Body of pancreas (tissue), 4 donors: ENCODE results near the gene POGK. TPM values are rescaled to one million over a fixed set of nuclear protein-coding genes. Genes with fewer than 3 reads are reported as not detected.

Experiments
- ATAC-seq: fragments of 150-250 bp; one replicate; pipeline ENCODE4 v1.9.1; 2016
- DNase-seq, 4 donors: peaks; one replicate each; pipeline ENCODE4 v3.0.0-alpha.2; 2019
- H3K27ac ChIP-seq, 4 donors: fragments of 200-600 bp; sonication (generic); 1 replicate in 3 of 4; 2 replicates in 1 of 4; pipeline versions ENCODE4 v1.5.1 to v1.6.1; 2016 to 2019; ENCODE audit warnings: mild to moderate bottlenecking in 1 of 4, mixed read lengths in 1 of 4, moderate library complexity in 1 of 4
- H3K27me3 ChIP-seq, 2 donors: fragments of 200-600 bp; sonication (generic); one replicate each; pipeline ENCODE4 v1.6.0; 2016; ENCODE audit warnings: mild to moderate bottlenecking in 1 of 2
- H3K36me3 ChIP-seq, 2 donors: fragments of 200-600 bp; sonication (generic); replicated peaks in 1 of 2; 2 replicates each; pipeline ENCODE4 v1.5.1; 2016; ENCODE audit warnings: low read depth in 2 of 2; ENCODE audit not compliant: insufficient read depth in 1 of 2
- H3K4me1 ChIP-seq: fragments of 200-600 bp; sonication (generic); one replicate; pipeline ENCODE4 v1.6.0; 2016
- H3K4me3 ChIP-seq, 2 donors: fragments of 200-600 bp; sonication (generic); 1 replicate in 1 of 2; 2 replicates in 1 of 2; pipeline ENCODE4 v1.5.1; 2016 to 2019
- H3K9me3 ChIP-seq, 3 donors: fragments of 200-600 bp; sonication (generic); 1 replicate in 2 of 3; 2 replicates in 1 of 3; pipeline ENCODE4 v1.5.1; 2016
- POLR2A ChIP-seq, 3 donors: fragments of 450-650 bp; IDR thresholded peaks; one replicate each; pipeline ENCODE4 v1.6.1; 2016; ENCODE audit warnings: antibody characterized with exemption in 3 of 3, mild to moderate bottlenecking in 2 of 3
- WGBS, 2 donors: methylation state at CpG; one replicate each; pipeline ENCODE4 v1.1.5; 2017; 5-methylcytosine and 5-hydroxymethylcytosine counted together
- intact Hi-C: fragments of 100-400 bp; cut with DNase I; formaldehyde crosslinking; loops from one replicate; pipeline ENCODE4 v1.15.1; 2023
- total RNA-seq, 2 donors: library from RNA; depleted of rRNA; stranded (reverse); fragments of >200 nt; gene quantifications; one replicate each; pipeline ENCODE4 v1.1.0, GENCODE V29; 2016
- TF ChIP-seq, protein P1 (sequence below), 7 experiments: fragments of 450-650 bp in 4 of 7; fragments of 200-600 bp in 3 of 7; sonication (generic) in 3 of 7; IDR thresholded peaks; one replicate each; pipeline ENCODE4 v1.5.1; 2016 to 2019; ENCODE audit warnings: antibody characterized with exemption in 7 of 7

POGK gene
- total RNA-seq, 2 donors from 2014 or later, result 13.8 to 15.3 TPM

DNA sequence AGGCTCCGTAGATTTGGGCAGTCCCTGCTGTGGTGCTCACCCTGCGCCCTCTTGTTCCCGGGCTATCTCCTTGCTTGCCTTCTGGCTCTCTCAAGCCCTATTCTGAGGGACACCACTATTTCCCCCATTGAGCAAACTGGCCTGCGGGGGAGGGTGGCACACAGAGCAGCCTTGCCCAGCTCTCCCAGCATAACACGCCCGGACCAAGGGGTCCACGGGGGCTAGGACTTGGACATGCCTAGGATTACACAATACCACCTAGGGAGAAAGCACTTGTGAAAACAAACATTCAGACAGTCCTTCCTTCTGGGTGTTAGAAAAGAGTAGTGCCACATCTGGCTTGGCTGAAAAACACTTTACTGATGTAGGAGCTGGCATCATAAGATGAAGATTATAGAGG lies 29.4 kb downstream of the POGK start:
- H3K4me1 ChIP-seq, result peaks cover 18% of the 10 kb centered on the region
- H3K9me3 ChIP-seq, result no peaks in the 10 kb centered on the region
- 79 to 93% methylated on average over 7 of the region's 7 CpGs for WGBS, 2 donors
- no peaks in the 10 kb centered on the region for H3K27me3 ChIP-seq
- no peak for TF ChIP-seq POLR2A (IDR thresholded peaks at IDR 0.05)
- TF ChIP-seq, protein P1, sequence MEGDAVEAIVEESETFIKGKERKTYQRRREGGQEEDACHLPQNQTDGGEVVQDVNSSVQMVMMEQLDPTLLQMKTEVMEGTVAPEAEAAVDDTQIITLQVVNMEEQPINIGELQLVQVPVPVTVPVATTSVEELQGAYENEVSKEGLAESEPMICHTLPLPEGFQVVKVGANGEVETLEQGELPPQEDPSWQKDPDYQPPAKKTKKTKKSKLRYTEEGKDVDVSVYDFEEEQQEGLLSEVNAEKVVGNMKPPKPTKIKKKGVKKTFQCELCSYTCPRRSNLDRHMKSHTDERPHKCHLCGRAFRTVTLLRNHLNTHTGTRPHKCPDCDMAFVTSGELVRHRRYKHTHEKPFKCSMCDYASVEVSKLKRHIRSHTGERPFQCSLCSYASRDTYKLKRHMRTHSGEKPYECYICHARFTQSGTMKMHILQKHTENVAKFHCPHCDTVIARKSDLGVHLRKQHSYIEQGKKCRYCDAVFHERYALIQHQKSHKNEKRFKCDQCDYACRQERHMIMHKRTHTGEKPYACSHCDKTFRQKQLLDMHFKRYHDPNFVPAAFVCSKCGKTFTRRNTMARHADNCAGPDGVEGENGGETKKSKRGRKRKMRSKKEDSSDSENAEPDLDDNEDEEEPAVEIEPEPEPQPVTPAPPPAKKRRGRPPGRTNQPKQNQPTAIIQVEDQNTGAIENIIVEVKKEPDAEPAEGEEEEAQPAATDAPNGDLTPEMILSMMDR (IDR thresholded peaks at IDR 0.05), result no peak
- intact Hi-C loops, result no loop called here
- H3K27ac ChIP-seq, result no peak overlapping the region
- ATAC-seq (no peak), DNase-seq (no peak)
- no peaks in the 10 kb centered on the region for H3K36me3 ChIP-seq
- H3K4me3 ChIP-seq, result no peak overlapping the region

- intact Hi-C loops, result no loop called here
- Histone ChIP-seq H3K9me3 (no peaks in the 10 kb centered on the region), H3K4me1 (peaks cover 25% of the 10 kb centered on the region), H3K36me3 (no peaks in the 10 kb centered on the region), H3K4me3 (no peak overlapping the region), H3K27me3 (no peaks in the 10 kb centered on the region), H3K27ac (no peak overlapping the region)
- DNase-seq (no peak), ATAC-seq (no peak)
- TF ChIP-seq, protein P1 (IDR thresholded peaks at IDR 0.05), result no peak
- TF ChIP-seq POLR2A (IDR thresholded peaks at IDR 0.05), result no peak
- WGBS, 2 donors, result 56 to 59% methylated on average over 3 of the region's 3 CpGs
These were observed 30.2 kb downstream of the POGK start for GRCh38 chr1:166869318-166870099.

DNA sequence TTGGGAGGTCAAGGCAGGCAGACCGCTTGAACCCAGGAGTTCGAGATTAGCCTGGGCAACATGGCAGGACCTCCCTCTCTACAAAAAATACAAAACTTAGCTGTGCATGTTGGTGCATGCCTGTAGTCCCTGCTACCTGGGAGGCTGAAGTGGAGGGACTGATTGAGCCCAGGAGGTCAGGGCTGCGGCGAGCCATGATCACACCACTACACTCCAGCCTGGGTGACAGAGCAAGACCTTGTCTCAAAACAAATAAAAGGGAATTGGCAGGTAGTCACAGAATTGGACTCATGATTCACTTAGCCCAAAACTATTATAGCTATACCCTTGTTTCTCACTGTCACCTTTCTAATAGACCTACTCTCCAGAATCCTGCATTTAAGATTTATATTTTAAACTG lies 31.3 kb downstream of the POGK start:
- no peaks in the 10 kb centered on the region for H3K9me3 ChIP-seq
- TF ChIP-seq, protein P1 (IDR thresholded peaks at IDR 0.05), result no peak
- no peaks in the 10 kb centered on the region for H3K36me3 ChIP-seq
- ATAC-seq (no peak), DNase-seq (no peak)
- no peak overlapping the region for H3K27ac ChIP-seq
- H3K4me1 ChIP-seq, result peaks cover 34% of the 10 kb centered on the region
- H3K27me3 ChIP-seq, result no peaks in the 10 kb centered on the region
- no peak overlapping the region for H3K4me3 ChIP-seq
- WGBS, 2 donors, result 73 to 76% methylated on average over 4 of the region's 4 CpGs
- intact Hi-C loops, result no loop called here

- H3K27ac ChIP-seq, result no peak overlapping the region
- no peaks in the 10 kb centered on the region for H3K27me3 ChIP-seq
- H3K9me3 ChIP-seq, result no peaks in the 10 kb centered on the region
- ATAC-seq (no peak), DNase-seq (no peak)
- WGBS, 2 donors, result 88 to 95% methylated on average over 8 of the region's 8 CpGs
- intact Hi-C loops, result no loop called here
- H3K4me1 ChIP-seq, result peaks cover 39% of the 10 kb centered on the region
- no peaks in the 10 kb centered on the region for H3K36me3 ChIP-seq
- no peak for TF ChIP-seq POLR2A (IDR thresholded peaks at IDR 0.05)
- TF ChIP-seq, protein P1 (IDR thresholded peaks at IDR 0.05), result no peak
- no peak overlapping the region for H3K4me3 ChIP-seq
These were observed 35.2 kb downstream of the POGK start for GRCh38 chr1:166874464-166874863.

DNA sequence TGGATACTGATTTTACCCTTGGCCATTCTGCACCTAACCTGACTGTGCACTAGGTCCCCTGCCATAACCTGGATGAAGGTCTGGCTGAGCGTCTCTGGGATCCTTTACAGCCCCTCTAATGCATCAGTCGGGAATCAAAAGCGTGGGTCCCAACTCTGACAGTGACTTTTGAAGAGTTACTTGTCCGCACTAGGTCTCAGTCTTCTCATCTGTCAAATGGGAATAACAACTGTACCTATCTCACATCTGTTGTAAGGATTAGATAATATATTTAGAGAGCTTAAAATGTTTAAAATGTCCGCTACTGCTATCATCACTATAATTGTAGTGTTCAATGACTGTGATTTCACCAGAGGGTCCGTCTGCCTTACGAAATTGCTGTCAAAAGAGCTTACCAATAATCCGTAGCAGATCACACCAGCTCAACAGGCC lies 36.0 kb downstream of the POGK start:
- Histone ChIP-seq H3K27ac (peak overlapping the region; percentile 90 to 96 (median 92)), H3K36me3 (no peaks in the 10 kb centered on the region), H3K4me1 (peaks cover 33% of the 10 kb centered on the region), H3K9me3 (no peaks in the 10 kb centered on the region), H3K27me3 (no peaks in the 10 kb centered on the region), H3K4me3 (peak overlapping the region; percentile 77 to 78)
- TF ChIP-seq, protein P1 (IDR thresholded peaks at IDR 0.05), result no peak
- no peak for TF ChIP-seq POLR2A (IDR thresholded peaks at IDR 0.05)
- DNase-seq (no peak), ATAC-seq (no peak)
- intact Hi-C loops, result no loop called here
- WGBS, 2 donors, result 25 to 29% methylated on average over 8 of the region's 8 CpGs
